Uterus (tissue), 2 donors: Measurements from ENCODE around the gene TMEM125.

Experiments used
- POLR2A ChIP-seq, 2 donors: fragments of 450-650 bp; IDR thresholded peaks; one replicate each; pipeline ENCODE4 v1.6.1; 2016; ENCODE audit warnings: antibody characterized with exemption in 2 of 2, mild to moderate bottlenecking in 1 of 2, moderate library complexity in 1 of 2
- TF ChIP-seq, protein P1 (sequence below), 4 experiments: fragments of 200-600 bp in 2 of 4; fragments of 450-650 bp in 2 of 4; sonication (generic) in 2 of 4; IDR thresholded peaks; one replicate each; pipeline ENCODE4 v1.5.1; 2016 to 2019; ENCODE audit warnings: antibody characterized with exemption in 4 of 4, mild to moderate bottlenecking in 2 of 4, moderate library complexity in 1 of 4

GRCh38 chr1:43277116-43277876 is 7.5 kb downstream of the TMEM125 start:
- TF ChIP-seq, protein P1, sequence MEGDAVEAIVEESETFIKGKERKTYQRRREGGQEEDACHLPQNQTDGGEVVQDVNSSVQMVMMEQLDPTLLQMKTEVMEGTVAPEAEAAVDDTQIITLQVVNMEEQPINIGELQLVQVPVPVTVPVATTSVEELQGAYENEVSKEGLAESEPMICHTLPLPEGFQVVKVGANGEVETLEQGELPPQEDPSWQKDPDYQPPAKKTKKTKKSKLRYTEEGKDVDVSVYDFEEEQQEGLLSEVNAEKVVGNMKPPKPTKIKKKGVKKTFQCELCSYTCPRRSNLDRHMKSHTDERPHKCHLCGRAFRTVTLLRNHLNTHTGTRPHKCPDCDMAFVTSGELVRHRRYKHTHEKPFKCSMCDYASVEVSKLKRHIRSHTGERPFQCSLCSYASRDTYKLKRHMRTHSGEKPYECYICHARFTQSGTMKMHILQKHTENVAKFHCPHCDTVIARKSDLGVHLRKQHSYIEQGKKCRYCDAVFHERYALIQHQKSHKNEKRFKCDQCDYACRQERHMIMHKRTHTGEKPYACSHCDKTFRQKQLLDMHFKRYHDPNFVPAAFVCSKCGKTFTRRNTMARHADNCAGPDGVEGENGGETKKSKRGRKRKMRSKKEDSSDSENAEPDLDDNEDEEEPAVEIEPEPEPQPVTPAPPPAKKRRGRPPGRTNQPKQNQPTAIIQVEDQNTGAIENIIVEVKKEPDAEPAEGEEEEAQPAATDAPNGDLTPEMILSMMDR (IDR thresholded peaks at IDR 0.05): no peak
- no peak for TF ChIP-seq POLR2A (IDR thresholded peaks at IDR 0.05)
